Measurements from ENCODE around the gene RFX1.

Gene RFX1

GRCh38 chr19:13935765-13936510 is 70.2 kb downstream of the RFX1 start:
- no peak for DNase-seq (ENCODE audit: low spot score)
- in situ Hi-C loops (cut with MboI; ENCODE audit: low sequenced_read_pairs, unreplicated experiment) = no loop called here
- TF ChIP-seq CTCF (IDR thresholded peaks at IDR 0.05; ENCODE audit: borderline replicate concordance, control extremely low read depth, extremely low read depth, insufficient read depth, missing control alignments) = no peak

GRCh38 chr19:13934785-13935109 is 71.4 kb downstream of the RFX1 start:
- DNase-seq (ENCODE audit: low spot score) = no peak
- in situ Hi-C loops (cut with MboI; ENCODE audit: low sequenced_read_pairs, unreplicated experiment) = no loop called here
- TF ChIP-seq CTCF (IDR thresholded peaks at IDR 0.05; ENCODE audit: borderline replicate concordance, control extremely low read depth, extremely low read depth, insufficient read depth, missing control alignments) = no peak

GRCh38 chr19:13932911-13933393 is 73.2 kb downstream of the RFX1 start:
- no peak for DNase-seq (ENCODE audit: low spot score)
- no peak for TF ChIP-seq CTCF (IDR thresholded peaks at IDR 0.05; ENCODE audit: borderline replicate concordance, control extremely low read depth, extremely low read depth, insufficient read depth, missing control alignments)
- in situ Hi-C loops (cut with MboI; ENCODE audit: low sequenced_read_pairs, unreplicated experiment) = no loop called here

- in situ Hi-C loops (cut with MboI; ENCODE audit: low sequenced_read_pairs, unreplicated experiment) = no loop called here
Measured at GRCh38 chr19:13932149-13932637, 73.9 kb downstream of the RFX1 start.

GRCh38 chr19:13931391-13932148 is 74.5 kb downstream of the RFX1 start:
- in situ Hi-C loops (cut with MboI; ENCODE audit: low sequenced_read_pairs, unreplicated experiment) = no loop called here
- no peak for DNase-seq (ENCODE audit: low spot score)
- TF ChIP-seq CTCF (IDR thresholded peaks at IDR 0.05; ENCODE audit: borderline replicate concordance, control extremely low read depth, extremely low read depth, insufficient read depth, missing control alignments) = no peak

More at GRCh38 chr19:13932149-13932637, 73.9 kb downstream of the RFX1 start:
- no peak for DNase-seq (ENCODE audit: low spot score)
- TF ChIP-seq CTCF (IDR thresholded peaks at IDR 0.05; ENCODE audit: borderline replicate concordance, control extremely low read depth, extremely low read depth, insufficient read depth, missing control alignments) = no peak

- peak; percentile 27 for DNase-seq (ENCODE audit: low spot score)
- in situ Hi-C loops (cut with MboI; ENCODE audit: low sequenced_read_pairs, unreplicated experiment) = no loop called here
- TF ChIP-seq CTCF (IDR thresholded peaks at IDR 0.05; ENCODE audit: borderline replicate concordance, control extremely low read depth, extremely low read depth, insufficient read depth, missing control alignments) = no peak
Measured at GRCh38 chr19:13930402-13930801, 75.7 kb downstream of the RFX1 start.

Measured in GM13976 (cell line).